ENCODE results near the gene ZDHHC12.

DNA sequence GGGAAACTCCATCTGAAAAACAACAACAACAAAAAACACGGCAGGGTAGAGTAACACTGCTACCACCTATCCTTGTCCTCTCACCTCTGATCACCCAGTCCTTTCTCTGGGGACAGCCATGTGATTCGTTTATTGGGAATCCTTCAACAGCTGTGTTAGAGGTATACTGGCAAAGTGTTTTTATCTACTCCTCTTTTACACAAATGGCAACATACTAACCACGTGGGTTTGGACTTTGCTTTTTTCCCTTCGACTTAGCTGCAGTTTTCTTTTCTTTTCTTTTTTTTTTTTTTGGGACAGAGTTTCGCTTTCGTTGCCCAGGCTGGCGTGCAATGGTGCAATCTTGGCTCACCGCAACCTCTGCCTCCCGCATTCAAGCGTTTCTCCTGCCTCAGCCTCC, 46.1 kb downstream of the ZDHHC12 start:
- no peak for TF ChIP-seq POLR2A (IDR thresholded peaks at IDR 0.05; ENCODE audit: low read depth, low read length)
- TF ChIP-seq, protein P1, sequence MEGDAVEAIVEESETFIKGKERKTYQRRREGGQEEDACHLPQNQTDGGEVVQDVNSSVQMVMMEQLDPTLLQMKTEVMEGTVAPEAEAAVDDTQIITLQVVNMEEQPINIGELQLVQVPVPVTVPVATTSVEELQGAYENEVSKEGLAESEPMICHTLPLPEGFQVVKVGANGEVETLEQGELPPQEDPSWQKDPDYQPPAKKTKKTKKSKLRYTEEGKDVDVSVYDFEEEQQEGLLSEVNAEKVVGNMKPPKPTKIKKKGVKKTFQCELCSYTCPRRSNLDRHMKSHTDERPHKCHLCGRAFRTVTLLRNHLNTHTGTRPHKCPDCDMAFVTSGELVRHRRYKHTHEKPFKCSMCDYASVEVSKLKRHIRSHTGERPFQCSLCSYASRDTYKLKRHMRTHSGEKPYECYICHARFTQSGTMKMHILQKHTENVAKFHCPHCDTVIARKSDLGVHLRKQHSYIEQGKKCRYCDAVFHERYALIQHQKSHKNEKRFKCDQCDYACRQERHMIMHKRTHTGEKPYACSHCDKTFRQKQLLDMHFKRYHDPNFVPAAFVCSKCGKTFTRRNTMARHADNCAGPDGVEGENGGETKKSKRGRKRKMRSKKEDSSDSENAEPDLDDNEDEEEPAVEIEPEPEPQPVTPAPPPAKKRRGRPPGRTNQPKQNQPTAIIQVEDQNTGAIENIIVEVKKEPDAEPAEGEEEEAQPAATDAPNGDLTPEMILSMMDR (IDR thresholded peaks at IDR 0.05; ENCODE audit: extremely low read depth in 1 of 2, insufficient read depth in 1 of 2, low read depth in 1 of 2, low read length in 2 of 2), result no peak
- TF ChIP-seq EZH2 (IDR thresholded peaks at IDR 0.05; ENCODE audit: borderline replicate concordance, low read depth, low read length, severe bottlenecking), result no peak
- TF ChIP-seq, protein P2, sequence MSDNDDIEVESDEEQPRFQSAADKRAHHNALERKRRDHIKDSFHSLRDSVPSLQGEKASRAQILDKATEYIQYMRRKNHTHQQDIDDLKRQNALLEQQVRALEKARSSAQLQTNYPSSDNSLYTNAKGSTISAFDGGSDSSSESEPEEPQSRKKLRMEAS (IDR thresholded peaks at IDR 0.05; ENCODE audit: insufficient read depth, insufficient read length), result no peak
- TF ChIP-seq GATA2 (IDR thresholded peaks at IDR 0.05; ENCODE audit: insufficient read depth, insufficient read length, low read depth, low read length), result no peak
- TF ChIP-seq POLR2AphosphoS5 (IDR thresholded peaks at IDR 0.05; ENCODE audit: insufficient read depth, low read depth, low read length), result no peak
